ENCODE measurements around the gene TRIL. TPM values are rescaled to one million over a fixed set of nuclear protein-coding genes. Genes with fewer than 3 reads are reported as not detected.

Gene TRIL
- total RNA-seq, 4 donors from 2014 or later: 1.4 to 6.5 (median 2.1) TPM

DNA sequence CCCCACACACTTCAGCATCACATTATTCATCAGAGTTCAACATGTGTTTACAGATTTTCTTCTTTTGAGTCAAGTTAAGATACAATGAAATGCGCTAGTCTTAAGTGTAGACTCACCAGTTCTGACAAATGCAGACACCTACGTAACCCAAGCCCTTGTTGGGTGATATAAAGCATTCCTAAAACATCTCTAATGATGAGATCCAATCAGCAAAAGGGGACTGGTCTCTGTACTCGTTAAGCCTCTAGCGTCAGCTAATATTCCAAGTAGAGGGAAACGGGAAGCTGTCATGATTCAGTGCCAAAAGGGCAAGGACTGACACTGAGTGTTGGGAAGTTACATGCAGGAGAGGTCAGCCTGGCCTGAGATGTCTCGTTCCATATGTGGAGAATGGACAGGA is 38.7 kb upstream of the TRIL start:
- Histone ChIP-seq H3K36me3 (no peaks in the 10 kb centered on the region), H3K4me3 (no peak overlapping the region), H3K4me1 (peaks cover 0 to 17% (median 0%) of the 10 kb centered on the region in 3 donors), H3K9me3 (no peaks in the 10 kb centered on the region), H3K27ac (no peak overlapping the region), H3K27me3 (no peaks in the 10 kb centered on the region)
- TF ChIP-seq, protein P1, sequence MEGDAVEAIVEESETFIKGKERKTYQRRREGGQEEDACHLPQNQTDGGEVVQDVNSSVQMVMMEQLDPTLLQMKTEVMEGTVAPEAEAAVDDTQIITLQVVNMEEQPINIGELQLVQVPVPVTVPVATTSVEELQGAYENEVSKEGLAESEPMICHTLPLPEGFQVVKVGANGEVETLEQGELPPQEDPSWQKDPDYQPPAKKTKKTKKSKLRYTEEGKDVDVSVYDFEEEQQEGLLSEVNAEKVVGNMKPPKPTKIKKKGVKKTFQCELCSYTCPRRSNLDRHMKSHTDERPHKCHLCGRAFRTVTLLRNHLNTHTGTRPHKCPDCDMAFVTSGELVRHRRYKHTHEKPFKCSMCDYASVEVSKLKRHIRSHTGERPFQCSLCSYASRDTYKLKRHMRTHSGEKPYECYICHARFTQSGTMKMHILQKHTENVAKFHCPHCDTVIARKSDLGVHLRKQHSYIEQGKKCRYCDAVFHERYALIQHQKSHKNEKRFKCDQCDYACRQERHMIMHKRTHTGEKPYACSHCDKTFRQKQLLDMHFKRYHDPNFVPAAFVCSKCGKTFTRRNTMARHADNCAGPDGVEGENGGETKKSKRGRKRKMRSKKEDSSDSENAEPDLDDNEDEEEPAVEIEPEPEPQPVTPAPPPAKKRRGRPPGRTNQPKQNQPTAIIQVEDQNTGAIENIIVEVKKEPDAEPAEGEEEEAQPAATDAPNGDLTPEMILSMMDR (IDR thresholded peaks at IDR 0.05): no peak
- TF ChIP-seq POLR2A (IDR thresholded peaks at IDR 0.05): no peak
- intact Hi-C loops (cut with DNase I): no loop called here
- whole genome bisulfite sequencing, 2 donors: 63 to 75% methylated on average over 5 to 6 of the region's 6 CpGs
- no peak for DNase-seq

DNA sequence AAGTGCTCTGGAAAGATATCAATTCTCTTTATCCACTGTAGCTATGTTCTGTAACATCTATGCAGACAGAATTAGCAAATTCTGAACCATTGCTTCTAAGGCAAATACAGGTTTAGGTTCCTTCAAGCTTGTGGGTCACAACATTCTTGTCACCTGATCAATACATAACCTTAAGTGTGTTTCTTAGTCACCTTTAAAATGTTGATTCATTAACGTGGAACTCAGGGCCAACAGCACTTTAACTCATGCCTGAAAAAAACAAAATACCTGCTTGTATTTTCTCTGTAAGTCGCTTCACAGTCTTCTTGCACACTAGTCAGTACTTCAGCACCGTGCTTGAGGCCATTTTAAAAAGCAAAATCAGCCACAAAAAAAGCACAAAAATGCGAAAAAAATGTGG is 35.2 kb upstream of the TRIL start:
- intact Hi-C loops (cut with DNase I): no loop called here

DNA sequence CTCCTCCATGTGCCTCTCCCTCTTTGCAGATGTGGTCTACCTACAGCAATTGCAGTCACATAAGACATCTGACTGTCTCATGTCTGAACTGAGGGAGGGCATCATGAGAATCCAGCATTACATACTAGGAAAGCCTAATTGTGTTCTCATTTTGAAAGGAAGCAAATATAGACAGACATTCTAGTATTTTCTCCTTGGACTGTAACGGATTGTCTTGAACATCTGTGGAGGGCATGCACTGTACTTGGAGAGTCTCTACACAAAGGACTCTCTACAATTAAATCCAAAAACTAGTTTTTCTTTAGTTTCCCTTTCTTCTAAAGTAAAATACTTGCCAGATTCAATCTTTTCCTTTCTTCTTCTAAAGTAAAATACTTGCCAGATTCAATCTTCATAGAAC is 34.7 kb upstream of the TRIL start:
- TF ChIP-seq, protein P1 (IDR thresholded peaks at IDR 0.05): no peak
- no peak for TF ChIP-seq POLR2A (IDR thresholded peaks at IDR 0.05)
- DNase-seq: no peak
- Histone ChIP-seq H3K27me3 (no peaks in the 10 kb centered on the region), H3K27ac (no peak overlapping the region), H3K4me3 (no peak overlapping the region), H3K4me1 (peaks cover 23 to 30% (median 25%) of the 10 kb centered on the region in 3 donors), H3K9me3 (no peaks in the 10 kb centered on the region), H3K36me3 (no peaks in the 10 kb centered on the region)
- intact Hi-C loops (cut with DNase I): no loop called here
- WGBS, 2 donors: 67 to 100% methylated on average over 1 of the region's 1 CpG

More for the DNA sequence above, 35.2 kb upstream of the TRIL start:
- no peak for DNase-seq
- no peak overlapping the region for H3K4me3 ChIP-seq
- H3K9me3 ChIP-seq: no peaks in the 10 kb centered on the region
- no peak overlapping the region for H3K27ac ChIP-seq
- 72 to 73% methylated on average over 4 of the region's 4 CpGs for WGBS, 2 donors
- peaks cover 19 to 24% (median 20%) of the 10 kb centered on the region in 3 donors for H3K4me1 ChIP-seq
- no peaks in the 10 kb centered on the region for H3K36me3 ChIP-seq
- no peak for TF ChIP-seq POLR2A (IDR thresholded peaks at IDR 0.05)
- H3K27me3 ChIP-seq: no peaks in the 10 kb centered on the region

DNA sequence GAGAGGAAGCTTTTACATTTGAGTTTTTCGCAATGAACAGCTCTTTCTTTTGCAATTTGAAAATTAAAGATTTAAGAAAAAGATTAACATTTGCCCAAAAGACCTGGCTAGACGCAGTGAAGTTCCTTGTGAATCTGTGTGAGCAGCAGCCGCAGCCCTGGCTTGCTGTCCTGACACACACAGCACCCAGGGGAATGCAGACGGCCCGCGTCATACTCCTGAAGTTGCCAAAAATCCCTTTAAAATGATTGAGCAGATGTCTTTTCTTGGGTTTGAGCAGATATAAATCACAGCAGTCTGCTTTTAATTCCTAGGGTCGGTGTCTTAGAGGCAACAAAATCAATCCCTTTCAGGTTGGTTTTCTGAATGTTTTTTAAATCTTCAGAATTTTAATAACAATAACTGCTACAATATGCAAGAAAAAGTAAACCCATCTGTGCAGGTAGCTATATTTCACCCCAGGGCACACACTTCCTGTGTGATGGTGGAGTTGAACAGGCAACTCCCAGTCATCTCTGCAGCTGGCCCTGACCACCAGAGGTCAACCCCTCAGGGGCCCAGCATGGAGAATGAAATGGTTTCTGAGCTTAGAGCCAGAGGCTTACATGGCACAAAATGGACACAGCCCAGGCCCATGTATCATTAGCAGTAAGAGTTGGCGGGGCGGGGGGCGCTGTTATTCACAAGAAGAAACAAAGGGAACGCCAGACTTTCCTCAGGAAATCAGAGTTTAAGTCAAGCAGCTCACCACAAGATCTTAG is 32.2 kb upstream of the TRIL start:
- no peak for DNase-seq
- Histone ChIP-seq H3K4me1 (peaks cover 44 to 54% (median 47%) of the 10 kb centered on the region in 3 donors), H3K27ac (peak overlapping the region in 2 of 4 donors; percentile 25 to 89), H3K27me3 (no peaks in the 10 kb centered on the region), H3K9me3 (no peaks in the 10 kb centered on the region), H3K4me3 (no peak overlapping the region), H3K36me3 (no peaks in the 10 kb centered on the region)
- no peak for TF ChIP-seq POLR2A (IDR thresholded peaks at IDR 0.05)
- TF ChIP-seq, protein P1 (IDR thresholded peaks at IDR 0.05): no peak
- WGBS, 2 donors: 49 to 53% methylated on average over 11 of the region's 11 CpGs
- intact Hi-C loops (cut with DNase I): no loop called here

DNA sequence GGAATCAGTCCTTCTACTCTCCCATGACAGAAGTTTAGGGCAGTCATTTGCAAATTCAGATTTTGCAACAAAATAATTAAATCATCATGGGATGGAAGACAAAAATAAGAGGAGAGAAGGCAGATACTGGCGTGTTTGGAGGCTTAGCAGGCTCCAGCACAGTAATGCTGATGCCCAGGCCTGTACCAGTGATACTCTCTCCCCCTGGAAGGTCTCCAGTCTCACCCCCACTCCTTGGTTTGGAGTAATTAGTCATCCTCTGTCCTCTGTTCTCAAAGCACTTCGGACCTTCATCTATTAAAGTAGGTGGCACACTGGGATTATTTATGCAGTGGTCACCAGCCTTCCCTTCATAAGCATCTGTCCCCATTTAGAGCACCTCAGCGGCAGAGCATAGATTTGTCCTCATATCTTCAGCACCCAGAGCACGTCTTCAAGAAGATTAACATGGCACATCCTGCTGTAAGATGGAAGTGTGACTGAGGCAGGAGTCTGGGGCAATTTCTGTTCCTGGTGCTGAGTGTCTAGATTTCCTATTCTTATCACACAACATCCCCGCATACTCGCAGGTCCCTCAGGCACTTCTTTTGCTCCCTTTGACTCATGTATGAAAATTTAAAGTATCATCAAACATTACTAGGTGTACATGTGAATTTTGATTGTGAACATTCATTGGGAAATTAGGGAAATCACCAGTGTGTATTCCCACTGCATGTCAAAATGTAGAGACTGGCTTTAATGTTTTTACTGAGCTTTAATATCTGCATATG is 31.3 kb upstream of the TRIL start:
- H3K4me1 ChIP-seq: peaks cover 51 to 64% (median 56%) of the 10 kb centered on the region in 3 donors
- no peaks in the 10 kb centered on the region for H3K9me3 ChIP-seq
- intact Hi-C loops (cut with DNase I): no loop called here
- WGBS, 2 donors: 62 to 63% methylated on average over 6 of the region's 6 CpGs
- no peak overlapping the region for H3K4me3 ChIP-seq
- DNase-seq: no peak
- H3K36me3 ChIP-seq: no peaks in the 10 kb centered on the region
- TF ChIP-seq POLR2A (IDR thresholded peaks at IDR 0.05): no peak
- H3K27ac ChIP-seq: peak overlapping the region; percentile 42 to 89 (median 81)
- H3K27me3 ChIP-seq: no peaks in the 10 kb centered on the region

DNA sequence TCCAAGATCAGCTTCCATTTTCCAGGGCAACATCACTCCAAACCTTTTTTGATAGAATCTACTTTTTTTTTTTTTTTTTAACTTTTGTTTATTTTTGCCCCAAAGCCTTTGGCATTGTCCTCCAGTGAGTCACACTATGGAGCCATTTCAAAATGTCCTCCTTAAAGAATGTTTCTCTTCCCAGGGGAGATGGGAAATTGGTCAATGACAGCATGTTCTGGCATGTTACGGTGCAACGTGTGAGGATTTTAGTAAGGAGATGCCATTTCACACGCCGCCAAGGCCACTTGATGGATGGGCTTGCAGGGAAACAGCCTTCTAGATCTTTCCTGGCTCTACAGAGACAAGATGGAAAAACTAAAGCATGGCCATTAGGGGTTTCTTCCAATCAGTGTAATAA is 30.7 kb upstream of the TRIL start:
- DNase-seq: no peak
- 14 to 32% methylated on average over 4 of the region's 4 CpGs for WGBS, 2 donors
- H3K27ac ChIP-seq: peak overlapping the region; percentile 76 to 90 (median 88)

More for the DNA sequence above, 30.7 kb upstream of the TRIL start:
- H3K4me1 ChIP-seq: peaks cover 51 to 70% (median 60%) of the 10 kb centered on the region in 3 donors
- intact Hi-C loops (cut with DNase I): no loop called here
- no peaks in the 10 kb centered on the region for H3K27me3 ChIP-seq
- H3K4me3 ChIP-seq: no peak overlapping the region
- H3K9me3 ChIP-seq: no peaks in the 10 kb centered on the region
- no peak for TF ChIP-seq POLR2A (IDR thresholded peaks at IDR 0.05)
- TF ChIP-seq, protein P1 (IDR thresholded peaks at IDR 0.05): no peak
- no peaks in the 10 kb centered on the region for H3K36me3 ChIP-seq

Measured in esophagus squamous epithelium (tissue), 5 donors.